ENCODE results near the gene CCL28.

- TF ChIP-seq CTCF (IDR thresholded peaks at IDR 0.05; ENCODE audit: insufficient read depth, low read length) (no peak), REST (IDR thresholded peaks at IDR 0.05; ENCODE audit: insufficient replicate concordance, low read depth) (no peak), POLR2AphosphoS5 (IDR thresholded peaks at IDR 0.05; ENCODE audit: low read depth) (no peak)
These were observed 49.3 kb downstream of the CCL28 start for GRCh38 chr5:43362725-43363435.
